Islet precursor cell (in vitro differentiated cells): ENCODE results near the gene SPAG9.
"Not testable (repeated sequence)": the region's sequence is repeated elsewhere in the genome, so short reads cannot be mapped to it uniquely, and the experiment has no call there.

Experiments
- DNase-seq: peaks from one replicate; pipeline ENCODE4 v3.0.0-alpha.2; 2018

Gene SPAG9

DNA sequence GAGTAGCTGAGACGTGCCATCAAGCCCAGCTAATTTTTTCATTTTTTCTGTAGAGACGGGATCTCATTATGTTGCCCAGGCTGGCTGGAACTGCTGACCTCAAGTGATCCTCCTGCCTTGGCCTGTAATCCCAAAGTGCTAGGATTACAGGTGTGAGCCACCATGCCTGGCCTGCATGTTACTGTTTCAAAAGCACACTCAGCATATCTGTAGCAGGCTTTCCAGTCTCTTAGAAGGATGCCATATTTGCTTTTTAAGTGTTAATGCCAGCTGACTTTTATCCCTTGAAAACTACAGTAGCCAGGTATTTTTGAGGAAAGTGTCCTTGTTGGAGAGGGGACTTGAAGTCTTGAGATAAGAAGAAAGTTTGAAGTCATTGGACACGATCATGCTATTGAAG, 15.3 kb upstream of the SPAG9 start:
- DNase-seq, result no peak

GRCh38 chr17:51133365-51133764, 12.7 kb upstream of the SPAG9 start:
- no peak for DNase-seq

GRCh38 chr17:51132964-51133319, 12.3 kb upstream of the SPAG9 start:
- DNase-seq, result no peak

GRCh38 chr17:51128076-51128475, 7.4 kb upstream of the SPAG9 start:
- no peak for DNase-seq

GRCh38 chr17:51124640-51125503, 4.2 kb upstream of the SPAG9 start:
- DNase-seq, result no peak

- not testable (repeated sequence) for DNase-seq
Observed at GRCh38 chr17:51122473-51123115, 1.9 kb upstream of the SPAG9 start.

- DNase-seq, result peak; percentile 98
Observed at GRCh38 chr17:51121620-51122472, 1.2 kb upstream of the SPAG9 start.

DNA sequence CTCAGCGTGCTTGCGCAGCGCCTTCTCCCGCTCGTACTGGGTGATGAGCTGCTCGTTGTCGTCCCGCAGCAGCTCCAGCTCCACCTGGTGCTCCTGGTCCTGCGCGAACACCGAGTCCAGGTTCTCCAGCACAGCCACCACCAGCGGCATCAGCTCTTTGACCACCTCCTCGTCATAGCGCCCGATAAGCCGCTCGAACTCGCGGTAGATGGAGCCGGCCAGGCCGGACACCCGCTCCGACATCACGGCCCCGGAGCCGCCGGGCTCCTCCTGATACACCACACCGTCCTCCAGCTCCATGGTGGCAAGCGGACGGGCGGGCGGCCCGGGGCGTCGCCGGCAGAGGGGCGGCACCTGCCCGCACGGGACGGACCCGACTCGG, 320 bp downstream of the SPAG9 start:
- DNase-seq, result peak; percentile 87

DNA sequence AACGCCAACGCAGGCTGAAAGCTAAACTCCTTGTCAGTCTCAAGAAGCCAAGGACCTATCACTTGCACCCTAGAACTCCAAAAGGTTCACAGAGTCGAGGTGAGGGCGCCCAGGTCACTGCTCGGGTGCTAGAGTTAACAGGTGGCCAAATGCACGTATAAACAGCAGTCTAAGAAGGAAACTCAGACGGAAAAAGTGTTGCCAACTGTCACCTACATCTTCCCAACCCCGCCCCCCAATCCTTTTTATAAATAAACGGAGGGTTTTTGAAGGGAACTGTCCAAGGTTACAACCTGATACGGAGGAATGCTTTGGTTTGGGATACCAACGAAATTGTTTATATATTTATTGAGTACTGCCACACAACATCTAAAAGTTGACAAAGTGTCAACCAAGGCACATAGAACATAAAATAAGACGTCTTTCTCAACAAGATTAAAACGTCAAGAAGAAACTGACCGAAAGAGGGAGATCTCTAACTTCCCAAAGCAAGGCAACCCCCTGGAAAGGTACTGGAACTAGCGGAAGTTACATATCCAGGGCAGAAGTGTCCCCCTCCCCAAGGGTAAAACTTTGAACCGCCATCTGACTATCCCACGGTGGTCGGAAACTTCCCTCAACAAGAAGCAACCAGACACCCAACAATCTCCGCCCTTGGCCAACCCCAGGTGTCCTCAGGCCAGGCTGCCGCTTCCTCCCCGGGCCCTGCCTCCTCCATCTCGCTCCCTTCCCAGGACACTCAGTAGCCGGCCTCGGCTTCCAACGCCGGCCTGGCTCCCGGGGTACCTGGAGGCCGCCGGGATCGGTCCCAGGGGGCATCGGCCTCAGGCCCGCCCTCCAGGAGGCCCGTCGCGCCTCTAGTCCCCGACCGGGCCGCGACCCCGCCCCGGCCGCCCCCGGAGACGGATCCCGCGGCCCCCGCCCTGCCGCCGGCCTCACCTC, 982 bp downstream of the SPAG9 start:
- DNase-seq, result peak; percentile 83

DNA sequence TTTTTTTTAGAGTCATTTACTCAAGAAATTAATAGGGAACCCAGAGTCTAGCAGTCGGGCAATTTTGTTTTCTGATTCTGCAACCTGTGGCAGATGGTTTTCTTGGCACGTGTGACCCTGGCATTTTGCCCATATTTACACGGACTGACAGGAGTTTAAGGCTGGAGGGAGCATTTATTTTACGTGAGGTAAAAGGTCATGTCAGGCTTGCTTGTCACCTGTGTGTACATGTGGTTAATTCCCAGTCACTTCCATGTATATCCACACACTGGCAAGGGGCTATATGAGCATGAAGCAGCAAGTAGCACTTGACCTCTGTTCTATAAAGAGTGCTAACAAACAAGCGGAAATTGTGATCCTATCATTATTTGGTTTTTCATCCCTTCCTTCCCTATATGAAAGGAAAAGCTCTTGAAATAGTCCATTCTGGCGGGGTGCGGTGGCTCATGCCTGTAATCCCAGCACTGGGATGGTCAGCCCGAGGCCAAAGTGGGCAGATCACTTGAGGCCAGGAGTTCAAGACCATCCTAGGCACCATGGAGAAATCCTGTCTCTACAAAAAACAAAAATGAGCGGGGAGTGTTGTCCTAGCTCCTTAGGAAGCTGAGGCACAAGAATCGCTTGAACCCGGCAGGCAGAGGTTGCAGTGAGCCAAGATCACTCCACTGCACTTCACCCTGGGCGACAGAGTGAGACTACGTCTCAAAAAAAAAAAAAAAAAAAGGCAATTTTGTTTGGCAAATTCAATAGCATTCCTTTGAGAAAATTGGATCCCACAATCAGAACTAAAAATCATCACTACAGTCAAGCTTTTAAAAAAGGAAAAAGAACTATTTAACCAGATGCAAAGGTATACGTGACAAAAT, 2.1 kb downstream of the SPAG9 start:
- no peak for DNase-seq

- no peak for DNase-seq
Observed at GRCh38 chr17:51115179-51115578, 5.5 kb downstream of the SPAG9 start.

DNA sequence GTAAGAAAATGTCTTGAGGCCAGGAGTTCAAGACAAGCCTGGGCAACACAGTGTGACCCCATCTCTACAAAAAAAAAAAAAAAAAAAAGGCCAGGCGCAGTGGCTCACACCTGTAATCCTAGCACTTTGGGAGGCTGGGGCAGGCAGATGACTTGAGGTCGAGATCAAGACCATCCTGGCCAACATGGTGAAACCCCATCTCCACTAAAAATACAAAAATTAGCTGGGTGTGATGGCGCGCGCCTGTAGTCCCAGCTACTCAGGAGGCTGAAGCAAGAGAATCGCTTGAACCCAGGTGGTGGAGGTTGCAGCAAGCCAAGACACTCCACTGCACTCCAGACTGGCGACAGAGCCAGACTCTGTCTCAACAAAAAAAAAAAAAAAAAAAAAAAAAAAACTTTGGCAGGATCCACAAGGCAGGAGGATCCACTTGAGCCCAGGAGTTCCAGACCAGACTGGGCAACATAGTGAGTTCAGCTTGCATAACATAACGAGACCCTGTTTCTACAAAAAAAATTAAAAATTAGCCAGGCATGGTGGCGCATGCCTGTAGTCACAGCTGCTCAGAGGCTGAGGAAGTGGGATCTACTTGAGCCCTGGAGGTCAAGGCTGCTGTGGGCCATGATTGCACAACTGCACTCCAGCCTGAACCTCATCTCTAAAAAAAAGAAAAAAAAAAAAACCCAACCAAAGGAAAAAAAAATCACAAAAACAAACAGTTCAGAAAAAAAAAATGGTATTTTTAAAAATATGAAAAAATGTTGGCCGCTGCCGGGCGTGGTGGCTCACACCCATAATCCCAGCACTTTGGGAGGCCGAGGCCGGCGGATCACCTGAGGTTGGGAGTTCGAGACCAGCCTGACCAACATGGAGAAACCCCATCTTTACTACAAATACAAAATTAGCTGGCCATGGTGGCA, 8.1 kb downstream of the SPAG9 start:
- DNase-seq, result not testable (repeated sequence)

GRCh38 chr17:51107778-51108177, 12.9 kb downstream of the SPAG9 start:
- DNase-seq, result peak; percentile 3

GRCh38 chr17:51103451-51103850, 17.2 kb downstream of the SPAG9 start:
- peak; percentile 35 for DNase-seq

GRCh38 chr17:51103050-51103449, 17.6 kb downstream of the SPAG9 start:
- DNase-seq, result no peak

DNA sequence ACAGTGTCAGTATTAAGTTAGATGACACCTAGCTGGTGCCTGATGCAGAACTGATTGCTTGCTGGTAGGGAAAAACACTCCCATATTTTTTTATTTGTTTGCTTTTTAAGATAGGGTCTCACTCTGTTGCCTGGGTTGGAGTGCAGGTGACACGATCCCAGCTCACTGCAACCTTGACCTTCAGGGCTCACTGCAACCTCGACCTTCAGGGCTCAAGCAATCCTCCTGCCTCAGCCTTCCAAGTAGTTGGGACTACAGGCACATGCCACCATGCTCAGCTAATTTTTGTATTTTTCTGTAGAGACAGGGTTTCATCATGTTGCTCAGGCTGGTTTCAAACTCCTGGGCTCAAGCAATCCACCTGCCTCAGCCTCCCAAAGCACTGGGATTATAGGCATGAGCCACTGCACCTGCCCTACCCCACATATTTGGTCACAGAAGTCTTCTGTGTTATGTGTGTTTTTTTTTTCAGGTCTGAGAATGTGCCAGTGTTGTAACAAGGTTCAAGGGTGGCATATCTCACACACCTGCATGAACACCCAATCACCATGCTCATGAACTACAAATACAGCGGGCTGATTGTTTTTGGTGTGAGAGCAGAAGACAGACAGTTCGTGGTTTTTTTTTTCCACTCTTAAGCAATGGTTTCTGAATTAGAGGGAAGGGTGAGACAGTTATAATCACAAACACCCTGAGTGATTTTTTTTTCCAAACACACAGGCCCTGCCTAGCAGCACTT, 22.8 kb downstream of the SPAG9 start:
- peak; percentile 22 for DNase-seq

- DNase-seq, result no peak
Observed at GRCh38 chr17:51091635-51092034, 29.0 kb downstream of the SPAG9 start.

DNA sequence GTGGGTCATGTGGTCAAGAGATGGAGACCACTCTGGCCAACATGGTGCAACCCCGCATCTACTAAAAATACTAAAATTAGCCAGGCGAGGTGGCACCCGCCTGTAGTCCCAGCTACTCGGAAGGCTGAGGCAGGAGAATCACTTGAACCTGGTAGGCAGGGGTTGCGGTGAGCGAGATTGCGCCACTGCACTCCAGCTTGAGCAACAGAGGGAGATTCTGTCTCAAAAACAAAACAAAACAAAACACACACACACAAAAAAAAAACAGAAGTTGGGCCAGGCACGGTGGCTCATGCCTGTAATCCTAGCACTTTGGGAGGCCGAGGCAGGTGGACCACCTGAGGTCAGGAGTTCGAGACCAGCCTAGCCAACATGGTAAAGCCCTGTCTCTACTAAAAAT, 31.8 kb downstream of the SPAG9 start:
- peak; percentile 30 for DNase-seq

DNA sequence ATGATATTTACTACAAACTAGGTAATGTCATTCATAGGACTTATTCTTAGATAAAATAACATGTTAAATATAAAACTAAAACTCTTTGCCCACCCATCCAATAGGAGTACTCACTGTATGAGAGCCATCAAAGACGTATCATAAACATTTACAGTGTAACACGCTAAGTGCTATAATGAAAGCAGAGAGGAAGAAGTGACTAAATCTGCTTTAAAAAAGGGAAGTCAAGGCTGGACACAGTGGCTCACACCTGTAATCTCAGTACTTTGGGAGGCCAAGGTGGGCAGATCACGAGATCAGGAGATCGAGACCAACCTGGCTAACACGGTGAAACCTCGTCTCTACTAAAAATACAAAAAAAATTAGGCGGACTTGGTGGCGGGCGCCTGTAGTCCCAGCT, 32.4 kb downstream of the SPAG9 start:
- no peak for DNase-seq
